ENCODE measurements around the gene INPP5D.

- TF ChIP-seq, protein P1, sequence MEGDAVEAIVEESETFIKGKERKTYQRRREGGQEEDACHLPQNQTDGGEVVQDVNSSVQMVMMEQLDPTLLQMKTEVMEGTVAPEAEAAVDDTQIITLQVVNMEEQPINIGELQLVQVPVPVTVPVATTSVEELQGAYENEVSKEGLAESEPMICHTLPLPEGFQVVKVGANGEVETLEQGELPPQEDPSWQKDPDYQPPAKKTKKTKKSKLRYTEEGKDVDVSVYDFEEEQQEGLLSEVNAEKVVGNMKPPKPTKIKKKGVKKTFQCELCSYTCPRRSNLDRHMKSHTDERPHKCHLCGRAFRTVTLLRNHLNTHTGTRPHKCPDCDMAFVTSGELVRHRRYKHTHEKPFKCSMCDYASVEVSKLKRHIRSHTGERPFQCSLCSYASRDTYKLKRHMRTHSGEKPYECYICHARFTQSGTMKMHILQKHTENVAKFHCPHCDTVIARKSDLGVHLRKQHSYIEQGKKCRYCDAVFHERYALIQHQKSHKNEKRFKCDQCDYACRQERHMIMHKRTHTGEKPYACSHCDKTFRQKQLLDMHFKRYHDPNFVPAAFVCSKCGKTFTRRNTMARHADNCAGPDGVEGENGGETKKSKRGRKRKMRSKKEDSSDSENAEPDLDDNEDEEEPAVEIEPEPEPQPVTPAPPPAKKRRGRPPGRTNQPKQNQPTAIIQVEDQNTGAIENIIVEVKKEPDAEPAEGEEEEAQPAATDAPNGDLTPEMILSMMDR (conservative IDR thresholded peaks at IDR 0.05), result no peak
- no peak for TF ChIP-seq EZH2 (IDR thresholded peaks at IDR 0.05; ENCODE audit: low read depth)
These were observed 55.0 kb downstream of the INPP5D start for GRCh38 chr2:233115121-233115520.

All from PC-9 (cell line).